Stimulated activated CD8-positive, alpha-beta memory T cell treated with anti-CD3 and anti-CD28 coated beads, Interleukin-15, amount 100 ng/mL, for 24 hours (primary cell): ENCODE measurements around the gene NEK9.
"Not testable (repeated sequence)": the region's sequence is repeated elsewhere in the genome, so short reads cannot be mapped to it uniquely, and the experiment has no call there.

ENCODE experiments used
- DNase-seq: peaks from one replicate; pipeline ENCODE4 v3.0.0-alpha.2; 2020; ENCODE audit warnings: low read depth

Gene NEK9

GRCh38 chr14:75107186-75107585 is 19.7 kb downstream of the NEK9 start:
- DNase-seq = no peak

DNA sequence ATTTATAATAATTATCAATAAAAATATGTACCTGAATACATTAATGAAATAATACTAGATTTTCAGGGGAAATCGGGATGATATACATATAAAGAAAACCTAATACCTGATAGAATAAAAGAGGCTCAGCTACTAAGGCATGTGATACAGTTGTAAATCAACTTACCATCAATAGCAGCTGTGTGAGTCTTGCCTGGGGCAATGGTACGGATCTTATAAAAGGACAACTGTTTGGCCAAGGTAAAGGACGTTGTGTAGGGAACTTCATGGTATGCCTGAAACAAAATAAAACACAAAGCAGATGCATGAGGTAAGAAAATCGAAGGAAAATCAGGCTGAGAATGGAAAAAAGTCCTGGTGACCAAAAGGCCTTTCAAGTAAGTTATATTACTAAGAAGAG is 25.4 kb downstream of the NEK9 start:
- DNase-seq = no peak

GRCh38 chr14:75098682-75099081 is 28.2 kb downstream of the NEK9 start:
- DNase-seq = no peak

- no peak for DNase-seq
Measured at GRCh38 chr14:75098212-75098611, 28.6 kb downstream of the NEK9 start.

GRCh38 chr14:75096959-75097358 is 29.9 kb downstream of the NEK9 start:
- no peak for DNase-seq

DNA sequence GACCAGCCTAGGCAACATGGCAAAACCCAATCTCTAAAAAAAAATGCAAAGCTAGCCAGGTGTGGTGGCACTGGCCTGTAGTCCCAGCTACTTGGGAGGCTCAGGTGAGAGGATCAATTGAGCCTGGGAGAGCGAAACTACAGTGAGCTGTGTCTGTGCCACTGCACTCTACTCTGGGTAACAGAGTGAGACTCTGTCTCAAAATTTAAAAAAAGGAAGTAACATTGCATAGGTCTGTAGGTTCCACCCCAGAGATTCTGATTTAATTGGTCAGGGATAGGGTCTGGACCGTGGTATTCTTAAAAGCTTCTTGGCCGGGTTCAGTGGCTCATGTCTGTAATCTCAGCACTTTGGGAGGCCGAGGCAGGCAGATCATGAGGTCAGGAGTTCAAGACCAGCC is 31.2 kb downstream of the NEK9 start:
- DNase-seq = no peak

- no peak for DNase-seq
Measured at GRCh38 chr14:75094896-75095295, 32.0 kb downstream of the NEK9 start.

DNA sequence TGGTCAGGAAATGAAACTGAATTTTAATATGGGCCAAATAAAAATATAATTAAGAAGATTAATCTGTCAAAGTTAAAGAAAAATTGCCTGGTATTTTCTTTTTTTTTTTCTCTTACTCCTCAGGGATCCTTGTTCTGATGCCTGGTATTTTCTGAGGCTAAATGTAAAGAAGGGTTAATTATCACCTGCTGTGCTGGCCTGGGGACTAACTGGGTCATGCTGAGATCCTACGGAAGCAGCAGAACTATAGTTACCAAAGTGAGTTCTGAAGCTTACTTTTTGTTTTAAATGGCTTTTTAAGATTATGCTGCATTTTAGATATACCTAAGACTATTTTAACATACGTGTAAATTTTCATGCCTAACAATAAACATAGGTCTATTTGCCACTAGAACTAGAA is 34.1 kb downstream of the NEK9 start:
- no peak for DNase-seq

DNA sequence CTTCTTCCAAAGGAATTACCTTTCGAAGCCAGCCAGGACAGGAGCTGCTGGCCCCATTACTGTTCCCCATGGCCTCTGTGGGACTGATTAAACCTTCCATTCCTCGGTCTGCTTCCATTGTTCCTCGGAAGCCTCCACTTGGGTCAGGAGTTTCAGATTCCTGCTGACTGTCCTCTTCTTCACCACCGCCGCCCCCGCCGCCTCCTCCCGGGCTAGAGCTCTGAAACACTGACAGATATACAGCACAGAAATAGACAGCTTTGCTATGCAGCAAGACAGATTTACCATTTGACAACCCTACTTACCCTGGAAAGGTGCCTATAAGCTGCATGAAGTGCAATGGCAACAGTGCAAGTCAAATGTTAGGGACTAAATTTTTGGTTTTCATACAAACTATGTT is 35.6 kb downstream of the NEK9 start:
- no peak for DNase-seq

GRCh38 chr14:75090353-75090752 is 36.5 kb downstream of the NEK9 start:
- no peak for DNase-seq

DNA sequence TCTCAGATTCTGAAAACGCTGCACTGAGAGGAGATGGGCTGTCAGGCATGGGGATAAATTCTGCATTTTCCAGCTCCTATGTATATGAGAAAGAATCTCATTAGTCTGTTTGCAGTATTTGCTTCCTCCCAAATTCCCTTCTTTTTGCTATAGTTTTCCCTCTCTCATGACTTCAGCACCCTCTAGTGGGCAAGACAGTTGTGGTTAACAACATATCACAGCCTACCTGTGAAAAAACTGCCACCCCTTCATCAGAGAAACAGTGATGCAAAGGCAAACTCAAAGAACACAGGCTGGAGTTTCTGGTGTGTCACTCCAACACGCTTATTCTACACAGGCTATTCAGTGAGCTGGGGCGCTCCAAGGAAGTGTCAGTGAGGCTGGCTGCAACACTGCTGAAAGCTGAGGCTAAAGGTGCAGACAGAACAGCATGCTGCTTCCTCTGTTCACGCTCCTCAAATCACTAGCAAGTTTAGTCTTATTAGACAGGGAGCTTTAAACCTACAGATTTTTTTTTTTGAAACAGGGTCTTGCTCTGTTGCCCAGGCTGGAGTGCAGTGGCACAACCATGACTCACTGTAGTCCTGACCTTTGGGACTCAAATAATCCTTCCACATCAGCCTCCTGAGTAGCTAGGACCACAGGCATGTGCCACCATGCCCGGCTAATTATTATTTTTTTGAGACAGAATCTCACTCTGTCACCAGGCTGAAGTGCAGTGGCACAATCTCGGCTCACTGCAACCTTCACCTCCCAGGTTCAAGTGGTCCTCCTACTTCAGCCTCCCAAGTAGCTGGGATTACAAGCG is 38.1 kb downstream of the NEK9 start:
- DNase-seq = no peak

DNA sequence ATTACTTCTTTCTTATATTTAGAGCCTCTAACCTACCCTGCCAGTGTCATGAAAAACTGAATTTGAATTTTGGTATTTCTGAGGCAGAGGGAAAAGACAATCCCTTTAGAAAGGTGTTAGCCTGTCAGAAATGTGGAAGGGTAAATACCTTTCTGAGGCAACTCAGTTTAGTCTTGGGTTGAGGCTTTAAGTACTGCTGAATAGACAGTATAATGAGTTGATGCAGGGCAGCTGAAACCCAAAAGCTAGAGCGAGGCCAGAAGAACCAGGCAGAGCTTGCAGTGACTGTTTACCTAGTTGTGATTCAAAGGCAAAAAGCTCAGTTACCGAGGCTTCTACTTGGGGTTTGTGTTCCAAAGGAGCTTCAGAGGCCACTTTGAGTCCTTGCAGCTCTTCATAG is 38.7 kb downstream of the NEK9 start:
- no peak for DNase-seq

DNA sequence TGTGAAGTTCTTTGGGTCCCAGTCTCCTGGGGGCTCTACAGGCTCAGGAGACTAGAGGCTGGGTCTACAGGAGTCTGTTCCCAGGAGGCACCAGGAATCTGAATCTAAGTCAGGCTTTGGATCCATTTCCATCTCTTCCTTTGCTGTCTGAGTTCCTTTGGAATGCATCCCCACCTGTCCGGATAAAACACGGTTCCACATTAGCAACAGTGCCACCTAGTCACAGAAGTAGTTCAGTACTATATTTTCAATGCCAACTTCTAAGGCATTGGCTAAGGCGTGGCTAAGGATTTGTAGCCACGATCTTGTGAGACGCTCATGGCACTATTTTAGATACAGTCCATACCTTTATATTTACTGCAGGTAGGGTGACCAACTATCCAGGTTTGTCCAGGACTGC is 42.3 kb downstream of the NEK9 start:
- no peak for DNase-seq

GRCh38 chr14:75083271-75083670 is 43.6 kb downstream of the NEK9 start:
- no peak for DNase-seq

- no peak for DNase-seq
Measured at GRCh38 chr14:75081660-75082229, 45.1 kb downstream of the NEK9 start.

DNA sequence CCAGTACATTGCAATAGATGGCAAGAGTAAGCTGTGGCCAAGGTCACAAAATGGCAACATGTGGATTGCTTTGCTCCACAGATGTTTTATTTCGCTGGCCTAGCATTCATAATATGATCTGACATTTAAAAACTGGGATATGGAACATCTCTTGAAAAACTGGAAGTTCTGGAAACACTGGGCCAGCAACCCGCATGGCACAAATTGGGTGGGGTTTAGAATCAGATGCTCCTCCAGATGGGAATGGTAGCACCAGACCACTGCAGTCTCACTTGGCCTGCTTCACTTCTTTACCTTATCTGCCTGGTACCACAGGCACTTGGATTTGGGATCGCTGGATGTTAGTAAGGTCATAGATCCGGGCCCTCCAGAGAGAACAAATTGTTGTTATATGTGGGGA is 47.3 kb downstream of the NEK9 start:
- DNase-seq = no peak

DNA sequence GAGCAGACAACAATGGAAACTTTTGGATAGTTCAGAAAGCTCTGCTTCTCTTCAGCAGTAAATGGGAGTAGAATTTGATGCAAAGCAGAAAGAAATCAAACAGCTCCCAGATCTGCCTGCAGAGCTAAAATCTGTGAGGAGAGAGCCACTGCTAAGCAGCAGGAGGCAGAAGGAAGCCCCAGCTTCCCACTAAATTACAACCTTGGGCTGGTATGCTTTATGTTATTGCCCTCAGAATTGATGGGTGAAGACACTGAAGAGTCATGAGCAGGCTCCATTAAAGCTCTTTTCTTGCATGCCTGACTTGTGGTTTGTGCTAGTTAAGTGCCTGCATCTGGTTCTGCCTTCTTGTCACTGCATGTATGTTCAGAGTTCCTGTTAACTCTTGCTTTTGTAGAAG is 49.1 kb downstream of the NEK9 start:
- no peak for DNase-seq

- DNase-seq = no peak
Measured at GRCh38 chr14:75070383-75070782, 56.5 kb downstream of the NEK9 start.

DNA sequence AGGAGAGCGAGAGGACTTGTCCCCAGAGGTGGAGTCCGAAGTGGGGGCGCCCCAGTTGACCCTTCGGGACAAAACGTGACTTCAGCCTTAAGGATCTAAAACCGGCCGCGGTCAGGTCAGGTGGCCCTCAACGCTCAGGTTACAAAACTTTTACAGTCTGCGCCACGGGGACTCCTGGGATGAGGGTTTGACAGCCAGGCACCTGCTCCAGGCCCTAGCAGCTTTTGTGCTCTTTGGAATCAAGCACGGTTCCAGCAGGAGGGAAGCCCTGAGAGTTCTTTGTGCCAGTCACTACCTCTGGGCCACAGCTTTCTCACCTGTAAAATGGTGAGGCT is 57.1 kb downstream of the NEK9 start:
- DNase-seq = no peak

- peak; percentile 45 for DNase-seq
Measured at GRCh38 chr14:75069121-75069810, 57.6 kb downstream of the NEK9 start, which contains the start of gene ZC2HC1C. TSS of gene ZC2HC1C (plus strand) at chr14:75069641. CDS start at chr14:75070574, 933 bp downstream.

GRCh38 chr14:75068294-75069120 is 58.3 kb downstream of the NEK9 start:
- no peak for DNase-seq

- DNase-seq = not testable (repeated sequence)
Measured at GRCh38 chr14:75067765-75068164, 59.1 kb downstream of the NEK9 start.

GRCh38 chr14:75067212-75067611 is 59.6 kb downstream of the NEK9 start:
- DNase-seq = no peak
